Fibroblast of skin of left quadriceps (primary cell): ENCODE data around the gene DYRK3.
"Not testable (repeated sequence)": the region's sequence is repeated elsewhere in the genome, so short reads cannot be mapped to it uniquely, and the experiment has no call there.

Source experiments
- DNase-seq, 2 experiments: peaks; one replicate each; pipeline ENCODE4 v3.0.0-alpha.2; 2013; ENCODE audit warnings: low read depth in 2 of 2

The DYRK3 gene

DNA sequence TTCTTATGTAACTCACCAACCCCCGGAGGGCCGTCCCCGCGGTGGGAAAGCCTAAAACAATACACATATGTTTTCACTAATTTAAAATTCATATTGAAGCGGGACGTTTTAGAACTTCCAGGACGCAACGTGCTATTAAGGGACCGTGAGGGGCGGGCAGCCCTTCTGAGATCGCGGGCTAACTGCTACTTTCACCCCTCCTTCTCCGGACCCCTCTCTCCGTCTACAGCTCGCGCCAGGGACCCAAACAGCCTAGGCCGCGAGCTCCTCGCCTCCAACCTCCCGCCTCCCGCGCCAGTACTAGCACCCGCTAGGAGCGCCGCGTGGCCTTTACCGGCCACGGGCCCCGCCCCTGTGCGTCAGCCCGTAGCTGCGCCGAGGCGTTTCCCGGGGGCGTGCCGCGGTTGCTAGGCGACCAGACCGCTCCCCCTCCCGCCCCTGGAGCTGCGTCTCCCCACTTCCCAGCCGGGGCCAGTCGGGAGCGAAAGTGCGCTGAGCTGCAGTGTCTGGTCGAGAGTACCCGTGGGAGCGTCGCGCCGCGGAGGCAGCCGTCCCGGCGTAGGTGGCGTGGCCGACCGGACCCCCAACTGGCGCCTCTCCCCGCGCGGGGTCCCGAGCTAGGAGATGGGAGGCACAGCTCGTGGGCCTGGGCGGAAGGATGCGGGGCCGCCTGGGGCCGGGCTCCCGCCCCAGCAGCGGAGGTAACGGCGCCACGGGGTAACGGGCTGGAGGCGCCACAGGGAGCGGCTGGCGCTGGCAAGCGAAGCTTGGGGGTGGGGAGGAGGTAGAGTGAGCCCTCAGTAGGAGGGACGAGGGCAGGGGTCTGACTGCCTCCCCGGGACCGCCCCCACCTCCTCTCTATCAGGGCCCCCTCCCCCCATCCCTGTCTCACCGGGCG is at the start of gene DYRK3:
DYRK3 (plus strand) TSS at position 457 of the 898 bp plus-strand sequence; CDS start at position 625, 168 bp downstream.
- peak; percentile 82 to 87 for DNase-seq

DNA sequence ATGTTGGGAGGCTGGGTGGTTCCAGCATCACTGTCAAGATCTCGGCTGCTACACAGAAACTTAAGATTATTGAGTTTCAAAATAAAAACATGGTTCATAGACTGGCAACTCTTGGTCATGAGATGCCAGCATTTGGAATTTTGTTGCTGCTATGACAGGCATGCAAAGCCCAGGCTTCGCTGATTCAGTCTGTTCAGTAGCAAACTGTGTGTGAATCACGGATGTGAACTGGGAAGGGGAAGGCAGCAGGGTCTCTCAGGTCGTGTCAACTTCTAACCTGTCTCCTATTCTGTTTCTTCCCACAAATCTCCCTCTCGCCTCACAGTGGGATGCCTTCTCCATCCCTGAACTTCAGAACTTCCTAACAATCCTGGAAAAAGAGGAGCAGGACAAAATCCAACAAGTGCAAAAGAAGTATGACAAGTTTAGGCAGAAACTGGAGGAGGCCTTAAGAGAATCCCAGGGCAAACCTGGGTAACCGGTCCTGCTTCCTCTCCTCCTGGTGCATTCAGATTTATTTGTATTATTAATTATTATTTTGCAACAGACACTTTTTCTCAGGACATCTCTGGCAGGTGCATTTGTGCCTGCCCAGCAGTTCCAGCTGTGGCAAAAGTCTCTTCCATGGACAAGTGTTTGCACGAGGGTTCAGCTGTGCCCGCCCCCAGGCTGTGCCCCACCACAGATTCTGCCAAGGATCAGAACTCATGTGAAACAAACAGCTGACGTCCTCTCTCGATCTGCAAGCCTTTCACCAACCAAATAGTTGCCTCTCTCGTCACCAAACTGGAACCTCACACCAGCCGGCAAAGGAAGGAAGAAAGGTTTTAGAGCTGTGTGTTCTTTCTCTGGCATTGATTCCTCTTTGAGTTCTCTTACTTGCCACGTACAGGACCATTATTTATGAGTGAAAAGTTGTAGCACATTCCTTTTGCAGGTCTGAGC is 48.6 kb upstream of the DYRK3 start:
- DNase-seq = no peak

DNA sequence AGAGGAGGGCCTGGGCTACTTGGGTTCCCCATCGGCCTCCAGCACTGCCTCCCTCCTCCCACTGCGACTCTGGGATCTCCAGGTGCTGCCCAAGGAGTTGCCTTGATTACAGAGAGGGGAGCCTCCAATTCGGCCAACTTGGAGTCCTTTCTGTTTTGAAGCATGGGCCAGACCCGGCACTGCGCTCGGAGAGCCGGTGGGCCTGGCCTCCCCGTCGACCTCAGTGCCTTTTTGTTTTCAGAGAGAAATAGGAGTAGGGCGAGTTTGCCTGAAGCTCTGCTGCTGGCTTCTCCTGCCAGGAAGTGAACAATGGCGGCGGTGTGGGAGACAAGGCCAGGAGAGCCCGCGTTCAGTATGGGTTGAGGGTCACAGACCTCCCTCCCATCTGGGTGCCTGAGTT is 47.4 kb upstream of the DYRK3 start:
- no peak for DNase-seq

DNA sequence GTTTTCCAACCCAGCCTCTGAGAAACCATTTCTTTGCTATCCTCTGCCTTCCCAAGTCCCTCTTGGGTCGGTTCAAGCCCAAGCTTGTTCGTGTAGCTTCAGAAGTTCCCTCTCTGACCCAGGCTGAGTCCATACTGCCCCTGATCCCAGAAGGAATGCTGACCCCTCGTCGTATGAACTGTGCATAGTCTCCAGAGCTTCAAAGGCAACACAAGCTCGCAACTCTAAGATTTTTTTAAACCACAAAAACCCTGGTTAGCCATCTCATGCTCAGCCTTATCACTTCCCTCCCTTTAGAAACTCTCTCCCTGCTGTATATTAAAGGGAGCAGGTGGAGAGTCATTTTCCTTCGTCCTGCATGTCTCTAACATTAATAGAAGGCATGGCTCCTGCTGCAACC is 46.8 kb upstream of the DYRK3 start:
- no peak for DNase-seq

DNA sequence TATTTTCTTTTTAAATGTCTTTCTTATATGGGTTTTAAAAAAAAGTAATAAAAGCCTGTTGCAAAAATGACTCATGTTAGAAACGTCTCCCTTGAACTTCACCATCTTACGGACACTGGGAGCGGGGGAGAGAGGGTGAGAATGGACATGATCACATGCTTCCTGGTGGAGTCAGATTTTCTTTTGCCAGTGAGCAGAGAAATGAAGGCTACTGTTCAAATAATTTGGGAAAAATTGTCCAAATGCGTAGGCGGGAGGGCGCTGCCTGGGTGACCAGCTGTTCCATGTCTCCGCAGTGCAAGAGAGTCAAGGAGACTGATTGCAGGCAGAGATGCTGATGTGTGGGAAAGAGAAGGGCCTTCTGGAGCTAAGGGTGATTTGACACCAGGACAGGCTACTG is 46.1 kb upstream of the DYRK3 start:
- peak; percentile 54 to 65 for DNase-seq

DNA sequence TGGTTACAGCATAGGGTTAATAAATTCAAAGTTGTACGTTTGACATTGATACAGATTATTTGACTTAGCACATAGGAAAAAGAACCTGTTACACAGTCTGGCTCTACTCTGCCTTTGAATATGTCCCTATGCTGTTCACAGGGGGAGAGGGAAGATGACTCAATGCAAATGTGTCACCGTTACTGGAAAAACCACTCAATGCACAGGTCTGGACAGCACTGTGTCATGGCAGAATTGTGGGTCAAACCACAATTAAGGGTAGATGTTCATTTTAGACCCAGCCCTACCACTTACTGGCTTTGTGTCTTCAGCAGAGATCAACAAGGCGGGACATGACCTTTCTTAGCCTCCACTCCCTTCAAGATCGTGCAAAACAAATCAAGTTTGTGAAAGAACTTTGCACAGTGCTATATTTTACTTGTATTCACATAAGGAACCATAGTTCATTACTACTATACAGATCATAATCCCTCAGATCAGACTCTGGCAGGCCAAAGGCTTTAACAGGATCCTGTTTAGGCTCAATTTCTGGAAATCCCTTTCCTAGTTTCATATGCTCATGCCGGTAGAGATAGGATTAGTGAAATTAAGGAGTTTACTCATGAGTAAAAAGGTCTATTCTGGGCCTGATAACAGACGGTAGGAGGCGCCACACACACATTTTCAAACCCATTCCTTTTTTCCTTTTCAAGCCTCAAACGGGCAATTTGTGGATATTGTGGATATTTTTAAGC is 45.1 kb upstream of the DYRK3 start:
- DNase-seq = no peak

DNA sequence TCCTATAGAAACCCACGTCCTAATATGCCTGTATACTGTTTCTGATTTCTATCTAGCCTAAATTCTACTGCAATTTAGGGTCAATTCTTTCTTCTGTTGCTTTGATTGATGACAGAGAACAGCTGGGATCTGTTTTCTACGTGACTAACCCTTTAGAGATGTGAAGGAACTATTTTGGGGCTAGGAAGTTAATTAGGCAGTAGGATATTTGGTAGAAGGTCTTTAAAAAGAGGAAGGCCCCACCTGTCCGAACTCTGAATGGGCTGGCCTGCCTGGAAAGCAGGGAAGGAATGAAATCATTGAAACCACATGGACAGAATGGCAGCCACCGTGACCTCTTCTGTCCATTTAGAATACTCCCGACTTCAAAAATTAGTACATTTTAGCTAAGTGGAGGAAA is 44.1 kb upstream of the DYRK3 start:
- DNase-seq = peak; percentile 36 to 39

DNA sequence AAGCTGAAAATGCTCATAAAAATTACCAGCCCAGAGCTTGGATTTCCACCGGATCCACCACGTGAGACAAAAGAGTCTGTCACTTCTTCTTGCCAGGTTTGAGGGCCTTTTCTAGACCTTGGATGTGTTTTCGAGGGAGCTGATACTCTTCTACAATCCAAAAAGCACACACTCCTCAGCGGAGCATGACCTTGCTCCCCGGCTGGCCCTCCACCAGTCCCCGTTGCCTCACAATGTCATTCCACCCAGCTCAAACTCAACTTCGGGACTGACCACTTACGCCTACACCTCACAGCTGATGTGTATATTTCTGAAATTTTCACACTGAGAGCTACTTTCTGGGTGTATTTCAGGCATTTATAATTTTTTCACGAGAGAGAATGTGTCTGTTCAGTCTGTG is 43.6 kb upstream of the DYRK3 start:
- no peak for DNase-seq

DNA sequence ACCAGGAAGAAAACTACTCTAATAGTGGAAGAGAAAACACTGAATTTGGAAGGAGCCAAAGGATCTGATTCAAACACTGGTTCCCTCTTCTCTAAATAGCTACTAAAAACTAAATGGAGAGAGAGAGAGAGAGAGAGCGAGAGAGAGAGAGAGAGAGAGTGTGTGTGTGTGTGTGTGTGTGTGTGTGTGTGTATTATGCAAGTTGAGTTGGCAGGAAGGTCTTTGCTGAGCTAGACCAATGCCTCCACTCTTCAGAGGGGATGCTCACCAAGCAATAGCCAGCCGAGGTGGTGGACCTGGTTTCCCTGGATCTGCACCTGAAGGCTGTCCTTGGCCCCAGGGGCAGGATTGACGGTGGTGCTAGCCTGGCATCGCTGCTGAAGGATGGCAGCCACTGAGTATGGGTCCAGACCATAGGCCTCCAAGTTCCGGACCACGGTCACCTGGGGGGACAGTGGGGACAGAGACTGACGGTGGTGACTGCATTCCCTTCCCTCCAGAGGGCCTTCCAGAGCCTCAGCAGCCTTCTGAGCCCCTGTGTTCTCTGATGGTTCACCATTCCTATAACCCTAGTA is 41.9 kb upstream of the DYRK3 start:
- DNase-seq = no peak

DNA sequence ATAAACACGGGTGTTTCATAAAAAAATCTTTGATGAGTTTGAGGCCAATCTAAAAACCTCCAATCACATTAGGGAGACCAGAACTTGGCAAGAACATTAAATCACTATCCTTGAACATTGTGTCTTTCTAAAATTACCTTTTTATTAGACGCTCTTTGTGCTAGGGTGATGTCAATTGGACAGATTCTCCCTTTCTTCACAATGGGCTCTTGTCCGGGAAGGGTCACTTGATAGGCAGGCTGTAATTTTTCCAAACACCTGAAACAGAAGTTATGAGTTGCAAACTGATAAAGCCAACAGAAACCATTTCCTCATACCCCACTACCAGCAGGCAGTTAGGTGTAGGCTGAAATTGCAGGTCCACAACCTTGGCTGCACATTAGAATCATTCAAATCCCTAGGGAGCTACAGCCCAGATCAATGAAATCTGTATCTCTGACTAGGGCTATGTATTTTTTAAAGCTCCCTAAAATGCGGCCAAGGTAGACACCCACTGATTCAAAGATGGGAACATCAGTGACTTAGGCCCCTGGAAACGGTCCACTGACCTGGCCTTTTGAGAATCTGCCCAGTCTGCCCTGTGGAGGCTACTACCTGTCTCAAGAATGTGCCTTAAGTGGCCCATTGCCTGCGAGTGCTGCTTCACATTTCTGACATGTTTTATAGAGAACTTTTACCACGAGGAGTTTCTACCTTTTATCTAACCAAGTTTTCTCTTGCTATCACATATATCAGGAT is 39.6 kb upstream of the DYRK3 start:
- no peak for DNase-seq

DNA sequence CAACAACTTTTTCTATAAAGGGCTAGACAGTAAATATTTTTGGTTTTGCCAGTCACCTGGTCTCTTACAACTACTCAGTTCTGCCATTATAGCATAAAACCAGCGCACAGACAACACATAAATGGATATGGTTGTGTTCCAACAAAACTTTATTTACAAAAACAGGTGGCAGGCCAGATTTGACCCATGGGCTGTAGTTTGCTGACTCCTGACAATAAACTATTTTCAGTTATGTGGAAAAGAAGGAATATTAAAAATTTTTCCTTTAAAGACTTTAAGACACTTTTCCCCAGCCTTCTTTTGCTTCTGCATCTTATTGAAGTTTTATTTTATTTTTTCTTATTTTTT is 39.0 kb upstream of the DYRK3 start:
- no peak for DNase-seq

DNA sequence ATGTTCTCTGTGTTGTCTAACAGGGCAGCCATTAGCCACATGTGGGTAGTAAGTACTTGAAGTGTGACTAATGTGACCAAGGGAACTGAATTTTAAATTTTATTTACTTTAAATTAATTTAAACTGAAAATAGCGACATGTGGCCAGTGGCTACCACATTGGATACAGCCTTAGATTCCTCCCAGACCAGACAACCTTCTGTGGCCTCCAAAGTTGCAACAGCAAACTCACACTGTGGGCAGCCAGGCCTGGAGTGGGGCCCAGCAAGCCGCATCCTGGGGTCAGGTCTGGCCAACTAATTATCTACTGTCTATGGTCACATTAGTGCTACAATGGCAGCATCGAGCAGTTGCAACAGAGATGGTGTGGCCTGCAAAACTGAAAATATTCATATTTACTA is 34.8 kb upstream of the DYRK3 start:
- DNase-seq = no peak

DNA sequence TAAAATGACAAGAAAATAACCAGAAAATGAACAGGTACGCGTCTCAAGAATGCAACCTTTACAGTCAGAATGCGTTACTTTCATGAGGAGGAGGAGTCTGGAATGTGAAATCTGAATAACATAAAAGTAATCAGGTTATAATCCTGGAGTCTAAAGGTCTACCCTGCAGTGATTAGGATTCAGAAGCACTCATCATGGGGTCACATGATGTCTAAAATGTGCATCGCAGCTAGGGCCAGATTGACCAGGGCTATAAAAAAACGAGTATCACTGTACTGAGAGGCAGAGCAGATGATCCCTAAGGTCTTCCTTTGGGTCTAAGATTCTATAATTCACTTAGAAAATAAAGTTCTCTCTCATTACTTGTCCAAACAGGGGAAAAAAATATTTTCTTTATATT is 30.5 kb upstream of the DYRK3 start:
- no peak for DNase-seq

DNA sequence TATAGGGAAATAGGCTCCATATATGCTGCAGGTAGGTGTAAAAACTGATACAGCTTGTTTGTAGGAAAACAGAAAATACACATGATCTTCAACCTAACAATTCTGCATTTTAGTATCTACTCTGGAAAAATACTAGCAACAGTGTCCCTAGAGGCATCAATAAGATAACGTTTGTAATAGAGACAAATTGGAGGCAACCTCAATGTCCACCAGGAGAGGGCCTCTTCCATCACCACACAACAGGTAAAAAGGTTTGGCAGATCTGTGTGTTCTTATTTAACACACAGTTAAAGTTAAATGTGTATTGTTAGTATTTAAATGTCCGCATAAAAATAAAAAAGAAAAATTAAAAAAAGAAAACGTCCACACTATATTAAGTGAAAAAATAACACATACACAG is 28.5 kb upstream of the DYRK3 start:
- DNase-seq = no peak

DNA sequence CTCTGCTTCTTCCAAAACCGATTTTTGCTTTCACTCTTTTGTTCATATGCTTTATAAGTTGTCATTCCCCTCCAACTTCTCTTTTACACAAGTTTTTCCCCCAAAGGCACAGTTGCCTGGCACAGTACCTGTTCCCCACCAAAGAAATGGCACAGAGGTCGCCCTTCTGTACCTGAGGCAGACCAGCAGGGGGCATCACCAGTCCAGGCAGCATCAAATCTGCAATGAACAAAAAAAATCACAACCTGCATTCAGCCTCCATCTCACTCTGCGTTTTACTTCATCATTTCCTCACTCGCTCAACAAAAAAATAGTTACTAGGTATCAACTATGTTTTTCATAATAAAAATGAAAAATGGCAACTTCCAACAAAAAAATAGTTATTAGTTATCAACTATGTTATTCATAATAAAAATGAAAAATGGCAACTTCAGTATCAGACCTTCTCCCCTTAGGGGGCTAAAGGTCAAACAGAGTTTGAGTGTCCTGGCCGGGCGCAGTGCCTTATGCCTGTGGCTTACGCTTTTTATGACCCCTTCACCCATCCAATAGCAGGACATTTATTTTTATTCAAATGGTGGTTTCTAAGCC is 27.1 kb upstream of the DYRK3 start:
- DNase-seq = no peak

DNA sequence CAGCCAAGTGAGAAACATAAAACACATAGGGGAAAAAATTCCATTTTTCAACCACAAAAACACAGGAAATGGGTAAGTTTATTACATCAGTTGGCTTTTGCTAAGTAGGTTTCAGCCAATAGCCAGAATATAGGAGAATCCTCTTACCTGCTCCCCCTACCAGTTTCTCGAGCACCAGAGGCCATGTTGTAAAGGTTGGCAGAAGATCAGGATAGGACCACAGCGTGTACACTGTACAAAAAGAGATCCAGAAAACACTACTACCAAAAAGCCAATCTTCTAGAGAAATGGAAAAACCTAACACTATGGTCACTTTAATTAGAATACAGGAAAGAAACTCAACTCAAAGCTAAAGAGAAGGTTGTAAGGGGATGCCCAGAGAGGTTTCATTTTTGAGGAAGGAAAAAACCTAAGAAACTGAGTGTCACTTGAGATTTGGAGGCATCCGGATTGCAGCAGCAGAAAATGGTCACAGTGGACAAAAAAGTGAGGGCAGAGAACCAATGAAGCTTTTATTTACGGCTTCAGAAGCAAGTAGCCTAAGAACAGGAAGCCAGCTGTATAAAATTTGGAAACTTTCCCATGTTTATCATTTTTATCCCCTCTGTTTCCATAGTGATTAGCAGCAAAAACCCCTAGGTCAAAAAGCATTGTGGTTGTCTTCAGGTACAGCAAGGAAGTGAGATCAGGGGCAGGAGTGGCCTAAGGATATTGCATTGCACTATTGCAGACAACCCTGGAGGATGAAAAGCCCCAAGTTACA is 25.9 kb upstream of the DYRK3 start:
- DNase-seq = no peak

DNA sequence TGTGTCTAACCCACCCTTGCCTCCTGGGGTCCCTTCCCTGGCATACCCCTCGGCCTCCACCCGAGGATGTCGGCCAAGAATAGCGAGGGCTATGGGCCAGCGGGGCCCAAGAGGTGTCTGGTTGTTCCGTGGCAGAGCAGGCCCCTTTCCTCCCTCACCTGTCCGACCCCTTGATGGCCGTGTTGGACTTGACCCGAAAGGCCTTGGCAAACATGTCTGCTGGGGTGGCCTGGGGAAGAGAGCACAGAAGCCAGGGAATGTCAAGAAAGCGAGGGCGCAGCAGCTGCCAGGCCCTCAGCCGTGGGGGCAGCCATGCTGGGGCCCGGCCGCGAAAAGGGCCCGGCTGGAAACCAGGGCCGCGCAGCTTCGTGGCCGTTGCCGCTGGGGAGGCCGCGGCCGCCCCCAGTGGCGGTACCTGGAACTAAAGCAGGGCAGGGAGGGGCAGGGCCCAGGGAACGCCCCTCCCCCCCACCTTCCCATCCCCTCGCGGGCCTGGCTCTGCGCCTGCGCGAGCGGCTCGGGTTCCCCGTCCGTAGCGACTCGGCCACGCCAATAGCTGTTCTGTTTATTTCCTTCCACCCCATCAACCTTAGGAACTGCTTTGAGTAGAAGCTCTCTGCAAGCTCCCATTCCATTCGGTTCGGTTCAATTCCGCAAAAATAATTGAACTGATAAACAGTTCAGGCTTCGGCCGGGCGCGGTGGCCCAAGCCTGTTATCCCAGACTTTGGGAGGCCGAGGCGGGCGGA is 23.0 kb upstream of the DYRK3 start, which contains the start of gene EIF2D:
EIF2D (minus strand) TSS at position 337 of the 748 bp plus-strand sequence; CDS start at position 214, 123 bp downstream.
- DNase-seq = peak; percentile 85 to 86

DNA sequence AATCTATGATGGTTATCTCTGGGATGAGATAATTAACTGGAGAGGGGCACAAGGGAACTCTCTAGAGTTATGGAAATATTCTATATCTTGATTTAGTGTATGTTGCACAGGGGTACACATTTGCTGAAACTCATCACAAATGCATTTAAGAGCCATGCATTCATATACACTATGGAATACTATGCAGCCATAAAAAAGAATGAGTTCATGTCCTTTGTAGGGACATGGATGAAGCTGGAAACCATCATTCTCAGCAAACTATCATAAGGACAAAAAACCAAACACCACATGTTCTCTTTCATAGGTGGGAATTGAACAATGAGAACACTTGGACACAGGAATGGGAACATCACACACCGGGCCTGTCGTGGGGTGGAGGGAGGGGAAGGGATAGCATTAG is 8.9 kb upstream of the DYRK3 start:
- not testable (repeated sequence) for DNase-seq

DNA sequence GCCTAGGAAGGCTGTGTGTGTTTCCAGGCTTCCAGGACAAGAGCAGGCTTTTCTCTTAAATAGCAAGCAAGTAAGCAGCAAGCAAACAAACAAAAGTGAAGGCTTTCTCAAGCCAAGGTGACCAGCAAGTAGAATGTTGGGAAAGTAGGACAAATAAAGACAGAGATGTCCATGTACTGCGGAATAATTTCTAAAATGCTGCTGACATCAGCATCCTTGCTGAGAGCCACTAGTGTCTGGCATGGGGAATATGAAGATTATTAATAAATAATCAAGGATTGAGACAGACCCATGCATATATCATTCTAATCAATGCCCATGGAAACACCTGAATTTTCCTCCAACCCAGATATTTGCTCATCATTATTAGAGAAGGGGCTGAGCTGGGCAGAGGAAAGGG is 6.4 kb upstream of the DYRK3 start:
- no peak for DNase-seq
